ENCODE data around the gene CDC42BPB. TPM values are rescaled to one million over a fixed set of nuclear protein-coding genes. Genes with fewer than 3 reads are reported as not detected.

The CDC42BPB gene
- polyA plus RNA-seq, 1 of the 3 experiments (the other 2 are of a cell fraction) = 61.6 TPM

GRCh38 chr14:102951799-102952198, 105.5 kb downstream of the CDC42BPB start:
- Histone ChIP-seq H3K79me2 (ENCODE audit: insufficient read depth) (no peaks in the 10 kb centered on the region), H3K27me3 (ENCODE audit: insufficient read depth) (no peaks in the 10 kb centered on the region), H3K4me2 (no peak overlapping the region), H3K36me3 (replicated peaks in 1 of 2; ENCODE audit: control insufficient read depth in 1 of 2, insufficient read depth in 2 of 2, low read length in 1 of 2) (peaks cover 50 to 82% of the 10 kb centered on the region in 2 experiments), H3K27ac (ENCODE audit: low read depth in 2 of 2, low read length in 1 of 2) (no peak overlapping the region), H4K20me1 (ENCODE audit: insufficient read depth) (no peaks in the 10 kb centered on the region), H3K9me2 (no peaks in the 10 kb centered on the region), H3K9ac (no peak overlapping the region), H3F3A (replicated peaks; ENCODE audit: insufficient read depth) (no peaks in the 10 kb centered on the region), H2AFZ (ENCODE audit: low read depth) (no peak overlapping the region), H3K9me3 (no peaks in the 10 kb centered on the region), H3K4me1 (ENCODE audit: control insufficient read depth in 1 of 2, insufficient read depth in 2 of 2, low read depth in 1 of 2, low read length in 1 of 2) (peaks cover 3 to 8% of the 10 kb centered on the region in 2 experiments; a peak in 1 of 4 replicates), H3K4me3 (ENCODE audit: low read depth in 2 of 2, low read length in 1 of 2) (no peak overlapping the region)
- ChIA-PET POLR2A (no interaction called here), CTCF (no interaction called here)
- no peak for TF ChIP-seq CHD2 (IDR thresholded peaks at IDR 0.05; ENCODE audit: low read length, partially characterized antibody)
- no peak for TF ChIP-seq CTCF (IDR thresholded peaks at IDR 0.05)
- no peak for TF ChIP-seq GATA2 (CRISPR knock-in tag; IDR thresholded peaks at IDR 0.05)
- no peak for TF ChIP-seq USF1 (IDR thresholded peaks at IDR 0.05; ENCODE audit: borderline replicate concordance, low read depth)
- TF ChIP-seq MXI1 (IDR thresholded peaks at IDR 0.05; ENCODE audit: low read depth, low read length) = no peak
- TF ChIP-seq ZBTB33 (IDR thresholded peaks at IDR 0.05; ENCODE audit: borderline replicate concordance, low read depth) = no peak
- TF ChIP-seq REST (IDR thresholded peaks at IDR 0.05; ENCODE audit: low read depth, low read length) = no peak
- TF ChIP-seq EP300 (IDR thresholded peaks at IDR 0.05; ENCODE audit: borderline replicate concordance in 1 of 2, low read depth in 1 of 2, low read length in 1 of 2) = no peak
- no peak for TF ChIP-seq MEF2A (IDR thresholded peaks at IDR 0.05; ENCODE audit: borderline replicate concordance, low read depth)
- WGBS (ENCODE audit: low lambda C conversion rate) = 86% methylated on average over 8 of the region's 8 CpGs
- DNase-seq = no peak
